Body of pancreas (tissue), 4 donors: ENCODE data around the gene FEV. TPM values are rescaled to one million over a fixed set of nuclear protein-coding genes. Genes with fewer than 3 reads are reported as not detected.

Source experiments
- ATAC-seq: fragments of 150-250 bp; one replicate; pipeline ENCODE4 v1.9.1; 2016
- DNase-seq, 4 donors: peaks; one replicate each; pipeline ENCODE4 v3.0.0-alpha.2; 2019
- H3K27ac ChIP-seq, 4 donors: fragments of 200-600 bp; sonication (generic); 1 replicate in 3 of 4; 2 replicates in 1 of 4; pipeline versions ENCODE4 v1.5.1 to v1.6.1; 2016 to 2019; ENCODE audit warnings: mild to moderate bottlenecking in 1 of 4, mixed read lengths in 1 of 4, moderate library complexity in 1 of 4
- H3K27me3 ChIP-seq, 2 donors: fragments of 200-600 bp; sonication (generic); one replicate each; pipeline ENCODE4 v1.6.0; 2016; ENCODE audit warnings: mild to moderate bottlenecking in 1 of 2
- H3K36me3 ChIP-seq, 2 donors: fragments of 200-600 bp; sonication (generic); replicated peaks in 1 of 2; 2 replicates each; pipeline ENCODE4 v1.5.1; 2016; ENCODE audit warnings: low read depth in 2 of 2; ENCODE audit not compliant: insufficient read depth in 1 of 2
- H3K4me1 ChIP-seq: fragments of 200-600 bp; sonication (generic); one replicate; pipeline ENCODE4 v1.6.0; 2016
- H3K4me3 ChIP-seq, 2 donors: fragments of 200-600 bp; sonication (generic); 1 replicate in 1 of 2; 2 replicates in 1 of 2; pipeline ENCODE4 v1.5.1; 2016 to 2019
- H3K9me3 ChIP-seq, 3 donors: fragments of 200-600 bp; sonication (generic); 1 replicate in 2 of 3; 2 replicates in 1 of 3; pipeline ENCODE4 v1.5.1; 2016
- POLR2A ChIP-seq, 3 donors: fragments of 450-650 bp; IDR thresholded peaks; one replicate each; pipeline ENCODE4 v1.6.1; 2016; ENCODE audit warnings: antibody characterized with exemption in 3 of 3, mild to moderate bottlenecking in 2 of 3
- WGBS, 2 donors: methylation state at CpG; one replicate each; pipeline ENCODE4 v1.1.5; 2017; 5-methylcytosine and 5-hydroxymethylcytosine counted together
- intact Hi-C: fragments of 100-400 bp; cut with DNase I; formaldehyde crosslinking; loops from one replicate; pipeline ENCODE4 v1.15.1; 2023
- total RNA-seq, 2 donors: library from RNA; depleted of rRNA; stranded (reverse); fragments of >200 nt; gene quantifications; one replicate each; pipeline ENCODE4 v1.1.0, GENCODE V29; 2016
- TF ChIP-seq, protein P1 (sequence below), 7 experiments: fragments of 450-650 bp in 4 of 7; fragments of 200-600 bp in 3 of 7; sonication (generic) in 3 of 7; IDR thresholded peaks; one replicate each; pipeline ENCODE4 v1.5.1; 2016 to 2019; ENCODE audit warnings: antibody characterized with exemption in 7 of 7

Gene FEV
- total RNA-seq, 2 donors from 2014 or later: not detected

DNA sequence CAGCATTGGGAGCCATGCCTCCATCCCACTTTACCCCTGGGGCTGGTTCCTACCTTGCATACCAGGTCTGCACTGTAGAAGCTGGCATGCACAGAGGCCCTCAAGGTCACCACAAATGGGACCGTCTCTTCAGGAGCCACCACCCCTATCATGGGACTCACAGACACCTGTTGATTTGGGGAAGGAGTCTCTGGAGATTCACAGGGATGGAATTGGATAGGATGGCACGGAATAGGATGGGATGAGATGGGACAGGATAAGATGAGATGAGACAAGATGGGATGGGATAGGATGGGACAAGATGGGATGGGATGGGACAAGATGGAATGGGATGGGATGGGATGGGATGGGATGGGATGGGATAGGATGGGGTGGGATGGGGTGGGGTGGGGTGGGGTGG lies 24.3 kb upstream of the FEV start:
- Histone ChIP-seq H3K9me3 (no peaks in the 10 kb centered on the region), H3K36me3 (no peaks in the 10 kb centered on the region), H3K4me1 (no peaks in the 10 kb centered on the region), H3K27ac (no peak overlapping the region), H3K27me3 (no peaks in the 10 kb centered on the region), H3K4me3 (no peak overlapping the region)
- no peak for DNase-seq
- 55 to 56% methylated on average over 2 of the region's 2 CpGs for WGBS, 2 donors
- ATAC-seq: no peak
- intact Hi-C loops: no loop called here
- TF ChIP-seq, protein P1, sequence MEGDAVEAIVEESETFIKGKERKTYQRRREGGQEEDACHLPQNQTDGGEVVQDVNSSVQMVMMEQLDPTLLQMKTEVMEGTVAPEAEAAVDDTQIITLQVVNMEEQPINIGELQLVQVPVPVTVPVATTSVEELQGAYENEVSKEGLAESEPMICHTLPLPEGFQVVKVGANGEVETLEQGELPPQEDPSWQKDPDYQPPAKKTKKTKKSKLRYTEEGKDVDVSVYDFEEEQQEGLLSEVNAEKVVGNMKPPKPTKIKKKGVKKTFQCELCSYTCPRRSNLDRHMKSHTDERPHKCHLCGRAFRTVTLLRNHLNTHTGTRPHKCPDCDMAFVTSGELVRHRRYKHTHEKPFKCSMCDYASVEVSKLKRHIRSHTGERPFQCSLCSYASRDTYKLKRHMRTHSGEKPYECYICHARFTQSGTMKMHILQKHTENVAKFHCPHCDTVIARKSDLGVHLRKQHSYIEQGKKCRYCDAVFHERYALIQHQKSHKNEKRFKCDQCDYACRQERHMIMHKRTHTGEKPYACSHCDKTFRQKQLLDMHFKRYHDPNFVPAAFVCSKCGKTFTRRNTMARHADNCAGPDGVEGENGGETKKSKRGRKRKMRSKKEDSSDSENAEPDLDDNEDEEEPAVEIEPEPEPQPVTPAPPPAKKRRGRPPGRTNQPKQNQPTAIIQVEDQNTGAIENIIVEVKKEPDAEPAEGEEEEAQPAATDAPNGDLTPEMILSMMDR (IDR thresholded peaks at IDR 0.05): no peak
- TF ChIP-seq POLR2A (IDR thresholded peaks at IDR 0.05): no peak

DNA sequence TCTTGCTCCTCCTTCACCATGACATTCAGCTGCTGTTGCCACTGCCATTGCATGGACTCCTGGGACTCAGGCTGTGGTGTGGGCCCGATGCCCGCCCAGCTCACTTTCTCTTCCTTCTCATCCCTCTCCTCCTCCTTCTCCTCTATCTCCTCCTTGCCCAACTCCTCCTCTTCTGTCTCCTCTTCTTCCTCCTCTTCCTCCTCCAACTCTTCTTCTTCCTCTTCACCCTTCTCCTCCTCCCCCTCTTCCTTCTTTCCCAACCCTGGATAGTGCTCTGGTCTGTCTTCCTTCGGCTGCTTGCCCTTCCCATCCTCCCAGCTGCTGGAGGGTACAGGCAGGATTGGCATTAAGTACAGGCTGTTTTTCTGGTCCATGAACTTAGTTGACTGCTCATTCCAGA lies 19.0 kb upstream of the FEV start:
- intact Hi-C loops: no loop called here
- 95 to 97% methylated on average over 3 of the region's 3 CpGs for WGBS, 2 donors
- H3K36me3 ChIP-seq: no peaks in the 10 kb centered on the region
- ATAC-seq (no peak), DNase-seq (no peak)
- peaks cover 38% of the 10 kb centered on the region for H3K4me1 ChIP-seq
- H3K27ac ChIP-seq: no peak overlapping the region
- H3K9me3 ChIP-seq: no peaks in the 10 kb centered on the region
- no peak overlapping the region for H3K4me3 ChIP-seq
- TF ChIP-seq, protein P1 (IDR thresholded peaks at IDR 0.05): no peak
- no peak for TF ChIP-seq POLR2A (IDR thresholded peaks at IDR 0.05)
- no peaks in the 10 kb centered on the region for H3K27me3 ChIP-seq

DNA sequence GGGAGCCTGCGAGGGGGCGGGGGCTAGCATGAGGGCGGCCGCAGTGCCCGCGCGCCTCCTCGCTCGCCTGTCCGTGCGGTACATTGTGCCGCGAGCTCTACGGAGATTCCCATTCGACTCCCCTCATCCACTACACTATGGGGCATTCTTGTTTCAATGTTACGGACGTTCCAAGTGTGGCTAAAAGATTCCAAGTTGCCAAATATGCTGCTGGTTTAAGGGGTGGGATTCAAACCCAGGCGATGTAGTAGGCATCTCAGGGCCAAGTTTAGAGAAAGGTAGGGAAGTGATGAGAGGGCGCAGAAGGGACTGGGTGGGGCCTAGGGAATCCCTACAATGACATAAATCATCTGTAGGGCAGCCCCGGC lies 18.3 kb upstream of the FEV start:
- H3K9me3 ChIP-seq: no peaks in the 10 kb centered on the region
- H3K27ac ChIP-seq: peak overlapping the region in 2 of 4 donors; percentile 98 to 99
- DNase-seq (no peak), ATAC-seq (no peak)
- no peaks in the 10 kb centered on the region for H3K27me3 ChIP-seq
- intact Hi-C loops: no loop called here
- TF ChIP-seq, protein P1 (IDR thresholded peaks at IDR 0.05): peak in 3 of 7 experiments; percentile 62 to 78 (median 69)
- TF ChIP-seq POLR2A (IDR thresholded peaks at IDR 0.05): no peak
- 9 to 11% methylated on average over 18 to 20 of the region's 20 CpGs for WGBS, 2 donors
- no peaks in the 10 kb centered on the region for H3K36me3 ChIP-seq
- no peak overlapping the region for H3K4me3 ChIP-seq
- H3K4me1 ChIP-seq: peaks cover 43% of the 10 kb centered on the region

DNA sequence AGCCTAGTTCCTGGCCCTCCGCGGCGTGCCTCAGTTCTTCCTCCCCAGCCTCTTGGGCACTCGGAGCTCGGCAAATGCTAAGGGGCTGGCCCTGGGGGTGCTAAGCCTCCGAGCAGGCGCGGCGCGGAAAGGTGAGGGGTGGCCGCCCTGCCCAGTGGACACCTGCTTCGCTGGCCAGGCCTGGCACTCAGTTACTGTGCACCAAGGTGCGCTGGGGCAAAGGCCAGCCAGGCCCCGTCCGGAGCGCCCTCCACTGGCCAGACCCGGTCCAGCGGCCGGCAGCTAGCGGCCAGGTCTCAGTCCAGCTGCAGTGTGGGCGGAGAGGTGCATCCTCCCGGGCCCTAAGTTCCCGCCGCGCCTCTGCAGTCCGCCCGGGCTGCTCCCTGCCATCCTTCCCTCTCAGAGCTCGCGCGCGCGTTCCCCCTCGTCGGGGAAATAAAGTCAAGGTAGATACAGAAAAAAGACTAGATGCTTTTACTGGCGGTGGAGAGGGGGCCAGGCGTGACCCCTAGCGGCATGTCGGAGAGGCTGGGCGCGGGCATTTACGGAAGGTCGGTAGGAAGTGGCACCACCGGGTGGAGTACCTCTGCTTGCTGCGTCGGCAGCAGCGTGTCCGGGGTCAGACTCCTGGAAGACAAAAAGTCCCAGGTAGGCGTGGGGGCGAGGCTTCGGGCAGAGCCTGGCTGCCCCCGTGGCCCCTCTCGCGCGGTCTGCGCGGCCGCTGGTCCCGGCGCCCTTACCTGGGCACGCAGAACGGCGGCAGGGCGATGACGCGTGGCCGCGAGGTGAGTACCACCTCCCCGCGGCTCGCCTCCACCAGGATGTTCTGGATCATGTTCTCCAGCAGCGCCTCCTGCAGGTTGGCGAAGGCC lies 17.6 kb upstream of the FEV start:
- DNase-seq (peak; percentile 89 to 94 (median 90)), ATAC-seq (peak; percentile 57)
- H3K4me3 ChIP-seq: peak overlapping the region in 1 of 2 donors; percentile 28
- intact Hi-C loops: no loop called here
- H3K27me3 ChIP-seq: no peaks in the 10 kb centered on the region
- H3K36me3 ChIP-seq: no peaks in the 10 kb centered on the region
- 1% methylated on average over 27 to 71 of the region's 72 CpGs for WGBS, 2 donors
- no peaks in the 10 kb centered on the region for H3K9me3 ChIP-seq
- H3K27ac ChIP-seq: peak overlapping the region; percentile 93 to 99 (median 98)
- peaks cover 49% of the 10 kb centered on the region for H3K4me1 ChIP-seq
- TF ChIP-seq, protein P1 (IDR thresholded peaks at IDR 0.05): peak; percentile 50 to 93 (median 78)
- TF ChIP-seq POLR2A (IDR thresholded peaks at IDR 0.05): peak; percentile 27 to 69 (median 44)
